ENCODE data around the gene HOXA6. TPM values are rescaled to one million over a fixed set of nuclear protein-coding genes. Genes with fewer than 3 reads are reported as not detected.

Gene HOXA6
- total and polyA plus RNA-seq, 2 donors (not counting 1 experiment from before 2014, with no cell fraction given) = 0.18 to 0.49 TPM

GRCh38 chr7:27145165-27145913 is 2.2 kb downstream of the HOXA6 start:
- Histone ChIP-seq H3K9me3 (ENCODE audit: control extremely low read depth in 1 of 3, control insufficient read depth in 2 of 3, insufficient read depth in 1 of 3, low read length in 2 of 3) (peaks cover 0 to 61% (median 0%) of the 10 kb centered on the region in 3 donors), H3K9ac (ENCODE audit: low read length) (no peak overlapping the region), H3K36me3 (replicated peaks in 1 of 2; ENCODE audit: control extremely low read depth in 1 of 2, control insufficient read depth in 1 of 2, extremely low read depth in 1 of 2, insufficient read depth in 2 of 2, low read length in 1 of 2) (no peaks in the 10 kb centered on the region), H3K4me1 (ENCODE audit: control insufficient read depth in 2 of 2, insufficient read depth in 2 of 2, low read length in 2 of 2) (peaks cover 25 to 27% of the 10 kb centered on the region in 2 donors), H2AFZ (ENCODE audit: insufficient read depth, low read depth, low read length, poor library complexity, severe bottlenecking) (no peak overlapping the region), H3K4me2 (replicated peaks; ENCODE audit: low read depth, low read length, poor library complexity, severe bottlenecking) (no peak overlapping the region), H3K27me3 (replicated peaks in 1 of 4; ENCODE audit: control extremely low read depth in 1 of 4, control insufficient read depth in 3 of 4, insufficient read depth in 4 of 4, low read length in 3 of 4) (peaks cover 0 to 77% (median 48%) of the 10 kb centered on the region in 4 experiments), H4K20me1 (ENCODE audit: control insufficient read depth, insufficient read depth, low read length, poor library complexity, severe bottlenecking) (no peaks in the 10 kb centered on the region), H3K27ac (ENCODE audit: low read length in 2 of 2) (no peak overlapping the region), H3K79me2 (ENCODE audit: control insufficient read depth, insufficient read depth, low read length) (no peaks in the 10 kb centered on the region), H3K4me3 (ENCODE audit: control extremely low read depth in 1 of 5, extremely low read depth in 1 of 5, insufficient read depth in 1 of 5, low read depth in 2 of 5, low read length in 4 of 5) (no peak overlapping the region)
- peak; percentile 8 for DNase-seq
- ChIA-PET POLR2A (no interaction called here), CTCF (interaction anchor here (0.8 to 1.1 kb wide), 2 partner anchors 16 to 18 kb away, joined by 3 read pairs; no protein-coding TSS in a partner anchor)
- H3K4me1 Mint-ChIP-seq = peaks cover 19% of the 10 kb centered on the region
- H3K27ac Mint-ChIP-seq = no peak overlapping the region
- H3K4me3 Mint-ChIP-seq = no peak overlapping the region
- 89% methylated on average over 47 of the region's 47 CpGs for WGBS (ENCODE audit: insufficient coverage)
- TF ChIP-seq CTCF (IDR thresholded peaks at IDR 0.05) (no peak), EZH2 (IDR thresholded peaks at IDR 0.05; ENCODE audit: borderline replicate concordance, insufficient read depth, low read depth, low read length, poor library complexity, severe bottlenecking) (no peak)
- H3K27me3 Mint-ChIP-seq = peaks cover 58% of the 10 kb centered on the region
- ATAC-seq (ENCODE audit: low read depth) = no peak
- intact Hi-C loops (cut with micrococcal nuclease) = no loop called here
- H3K9me3 Mint-ChIP-seq (ENCODE audit: insufficient read depth) = no peaks in the 10 kb centered on the region

GRCh38 chr7:27144781-27145164 is 2.8 kb downstream of the HOXA6 start:
- Mint-ChIP-seq H3K9me3 (ENCODE audit: insufficient read depth) (no peaks in the 10 kb centered on the region), H3K4me1 (peaks cover 17% of the 10 kb centered on the region), H3K27ac (no peak overlapping the region), H3K4me3 (no peak overlapping the region), H3K27me3 (peaks cover 57% of the 10 kb centered on the region)
- no peak overlapping the region for H3K4me2 ChIP-seq (replicated peaks; ENCODE audit: low read depth, low read length, poor library complexity, severe bottlenecking)
- no peaks in the 10 kb centered on the region for H3K79me2 ChIP-seq (ENCODE audit: control insufficient read depth, insufficient read depth, low read length)
- TF ChIP-seq CTCF (IDR thresholded peaks at IDR 0.05) (no peak), EZH2 (IDR thresholded peaks at IDR 0.05; ENCODE audit: borderline replicate concordance, insufficient read depth, low read depth, low read length, poor library complexity, severe bottlenecking) (no peak)
- no peak for DNase-seq
- no peak overlapping the region for H3K9ac ChIP-seq (ENCODE audit: low read length)
- no peak for ATAC-seq (ENCODE audit: low read depth)
- no peaks in the 10 kb centered on the region for H3K36me3 ChIP-seq (replicated peaks in 1 of 2; ENCODE audit: control extremely low read depth in 1 of 2, control insufficient read depth in 1 of 2, extremely low read depth in 1 of 2, insufficient read depth in 2 of 2, low read length in 1 of 2)
- peaks cover 21 to 22% of the 10 kb centered on the region in 2 donors for H3K4me1 ChIP-seq (ENCODE audit: control insufficient read depth in 2 of 2, insufficient read depth in 2 of 2, low read length in 2 of 2)
- H3K27me3 ChIP-seq (replicated peaks in 1 of 4; ENCODE audit: control extremely low read depth in 1 of 4, control insufficient read depth in 3 of 4, insufficient read depth in 4 of 4, low read length in 3 of 4) = peaks cover 0 to 71% (median 43%) of the 10 kb centered on the region in 4 experiments
- H3K9me3 ChIP-seq (ENCODE audit: control extremely low read depth in 1 of 3, control insufficient read depth in 2 of 3, insufficient read depth in 1 of 3, low read length in 2 of 3) = peaks cover 0 to 56% (median 0%) of the 10 kb centered on the region in 3 donors
- no peak overlapping the region for H2AFZ ChIP-seq (ENCODE audit: insufficient read depth, low read depth, low read length, poor library complexity, severe bottlenecking)
- ChIA-PET POLR2A (no interaction called here), CTCF (interaction anchor here (1.0 to 1.7 kb wide), 3 partner anchors 17 to 458 kb away, joined by 3 to 7 read pairs (median 3); no protein-coding TSS in a partner anchor)
- no peaks in the 10 kb centered on the region for H4K20me1 ChIP-seq (ENCODE audit: control insufficient read depth, insufficient read depth, low read length, poor library complexity, severe bottlenecking)
- 76% methylated on average over 31 of the region's 31 CpGs for WGBS (ENCODE audit: insufficient coverage)
- intact Hi-C loops (cut with micrococcal nuclease) = no loop called here
- H3K4me3 ChIP-seq (ENCODE audit: control extremely low read depth in 1 of 5, extremely low read depth in 1 of 5, insufficient read depth in 1 of 5, low read depth in 2 of 5, low read length in 4 of 5) = no peak overlapping the region
- no peak overlapping the region for H3K27ac ChIP-seq (ENCODE audit: low read length in 2 of 2)

Measured in B cell (primary cell).